Activated CD8-positive, alpha-beta memory T cell treated with anti-CD3 and anti-CD28 coated beads, Interleukin-2, amount 10 ng/mL, durations not matched to agents 7 days and 5 days (primary cell): Measurements from ENCODE around the gene KY. TPM values are rescaled to one million over a fixed set of nuclear protein-coding genes. Genes with fewer than 3 reads are reported as not detected.

ENCODE experiments used
- ATAC-seq: fragments of 150-1000 bp; cut with Tn5 transposase; one replicate; pipeline ENCODE4 v1.10.0; 2021; ENCODE audit warnings: moderate library complexity
- CTCF ChIA-PET: fragments of 350-600 bp; sonication (Branson Sonifier 250); formaldehyde crosslinking; loops from one replicate; lab custom pipeline; 2021; ENCODE audit warnings: antibody characterized with exemption; lab: Charles Lee
- DNase-seq: peaks from one replicate; pipeline ENCODE4 v3.0.0-alpha.2; 2020
- H3K27ac Mint-ChIP-seq: one replicate; pipeline ENCODE4 v1.8.0; 2021; ENCODE audit warnings: mild to moderate bottlenecking, mixed read lengths
- H3K27me3 Mint-ChIP-seq: one replicate; pipeline ENCODE4 v1.8.0; 2021; ENCODE audit warnings: mixed read lengths
- H3K36me3 Mint-ChIP-seq: one replicate; pipeline ENCODE4 v1.8.0; 2021; ENCODE audit warnings: mild to moderate bottlenecking, mixed read lengths
- H3K4me1 Mint-ChIP-seq: one replicate; pipeline ENCODE4 v1.8.0; 2021; ENCODE audit warnings: mixed read lengths
- H3K4me3 Mint-ChIP-seq: one replicate; pipeline ENCODE4 v1.8.0; 2021; ENCODE audit warnings: mild to moderate bottlenecking, moderate library complexity, mixed read lengths
- H3K9me3 Mint-ChIP-seq: one replicate; pipeline ENCODE4 v1.8.0; 2022; ENCODE audit warnings: low read depth, mixed read lengths
- total RNA-seq, 2 experiments: library from RNA; stranded (reverse); gene quantifications; one replicate each; pipeline ENCODE4 v1.2.3, GENCODE V29; 2021

Gene KY
- total RNA-seq, 2 experiments from 2014 or later = not detected

DNA sequence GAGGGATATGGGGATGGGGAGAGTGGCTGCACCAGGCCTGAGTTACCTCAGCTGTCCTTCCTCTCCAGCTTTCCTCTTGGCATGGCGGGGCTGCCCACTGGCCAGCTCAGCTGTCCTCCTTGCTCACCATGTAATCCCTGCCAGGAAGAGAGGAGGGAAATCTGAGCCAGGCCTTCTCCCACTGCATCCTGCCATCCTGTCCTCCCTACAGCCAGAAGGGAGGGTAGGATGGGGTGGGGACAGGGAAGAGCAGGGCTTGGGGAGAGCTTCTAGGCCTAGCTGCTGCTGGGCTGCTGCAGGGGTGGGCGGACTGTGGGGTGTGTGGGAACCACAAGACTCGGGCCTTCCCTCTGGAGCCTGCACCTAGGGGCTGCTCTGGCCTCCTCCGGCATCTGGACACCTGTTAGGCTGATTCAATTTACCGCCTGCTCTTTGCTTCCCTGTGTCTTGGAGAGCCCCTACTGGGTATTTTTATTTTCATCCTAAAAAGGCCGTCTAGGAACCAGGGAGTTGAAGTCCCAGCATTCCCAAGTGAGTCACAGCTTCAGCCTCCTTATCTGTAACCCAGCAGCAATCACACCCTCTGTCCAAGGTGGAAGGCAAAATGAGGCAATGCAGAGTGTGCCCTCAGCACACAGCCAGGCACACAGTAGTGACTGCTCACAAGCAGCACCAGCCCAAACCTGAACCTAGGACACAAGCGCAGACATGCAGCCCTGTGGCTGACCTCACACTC is 13.1 kb upstream of the KY start:
- CTCF ChIA-PET = no interaction called here
- Mint-ChIP-seq H3K4me3 (no peak overlapping the region), H3K36me3 (no peaks in the 10 kb centered on the region), H3K27me3 (peaks cover 2% of the 10 kb centered on the region), H3K9me3 (no peaks in the 10 kb centered on the region), H3K4me1 (no peaks in the 10 kb centered on the region), H3K27ac (no peak overlapping the region)
- DNase-seq = no peak
- ATAC-seq = no peak

DNA sequence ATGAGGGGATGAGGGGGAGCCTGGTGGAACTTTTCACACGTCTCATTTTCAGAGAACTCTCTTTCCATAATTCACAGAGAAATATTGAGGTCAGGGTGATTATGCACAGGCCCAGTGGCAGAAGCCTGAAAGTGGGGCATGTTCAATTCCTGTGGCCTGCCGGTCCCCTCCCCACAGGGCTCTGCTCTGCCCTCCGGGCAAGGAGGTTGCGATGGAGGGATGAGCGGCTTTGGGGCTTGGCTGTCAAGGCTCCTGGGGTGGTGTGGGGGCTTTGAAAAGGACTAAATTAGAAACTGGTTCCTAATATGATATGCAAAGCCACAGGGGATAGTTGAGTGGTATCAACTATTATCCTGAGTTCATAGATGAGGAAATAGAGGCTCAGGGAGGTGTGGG is 9.2 kb upstream of the KY start:
- H3K9me3 Mint-ChIP-seq = no peaks in the 10 kb centered on the region
- peaks cover 5% of the 10 kb centered on the region for H3K27me3 Mint-ChIP-seq
- DNase-seq = no peak
- H3K27ac Mint-ChIP-seq = no peak overlapping the region
- ATAC-seq = no peak
- CTCF ChIA-PET = no interaction called here
- H3K4me3 Mint-ChIP-seq = no peak overlapping the region
- H3K4me1 Mint-ChIP-seq = no peaks in the 10 kb centered on the region
- H3K36me3 Mint-ChIP-seq = no peaks in the 10 kb centered on the region

DNA sequence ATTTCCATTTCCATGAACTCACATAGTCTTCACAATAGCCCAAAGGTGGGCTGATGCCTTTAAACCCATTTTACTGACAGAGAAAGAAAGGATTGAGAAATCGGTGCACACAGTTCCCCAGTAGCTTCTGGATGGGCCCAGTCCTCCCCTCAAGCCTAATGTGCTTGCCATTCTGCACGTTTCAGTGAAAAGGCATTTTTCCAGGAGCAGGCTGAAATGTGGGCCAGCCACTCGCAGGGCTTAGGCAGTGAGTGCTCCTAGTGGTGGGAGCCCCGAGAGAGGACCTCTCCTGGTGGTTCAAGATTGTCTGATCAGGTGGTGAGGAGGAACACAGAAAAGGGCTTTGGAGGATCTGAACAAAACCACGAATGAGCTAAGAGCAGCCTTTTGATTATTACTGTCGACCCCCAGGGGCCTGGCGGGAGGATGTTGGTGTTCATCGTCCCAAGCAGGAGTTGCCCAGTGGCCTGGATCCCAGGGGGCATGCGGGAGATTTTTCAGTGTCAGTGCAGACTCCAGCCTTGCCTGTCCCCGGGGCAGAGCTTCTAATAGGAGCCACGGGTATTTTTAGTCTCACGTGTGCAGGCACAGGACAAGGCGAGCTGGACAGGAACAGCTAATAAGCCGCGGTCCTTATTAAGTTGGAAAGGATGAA is 8.7 kb upstream of the KY start:
- H3K4me3 Mint-ChIP-seq = no peak overlapping the region
- no peak overlapping the region for H3K27ac Mint-ChIP-seq
- CTCF ChIA-PET = no interaction called here
- H3K27me3 Mint-ChIP-seq = peaks cover 5% of the 10 kb centered on the region
- H3K36me3 Mint-ChIP-seq = no peaks in the 10 kb centered on the region
- ATAC-seq (no peak), DNase-seq (no peak)
- no peaks in the 10 kb centered on the region for H3K9me3 Mint-ChIP-seq
- H3K4me1 Mint-ChIP-seq = no peaks in the 10 kb centered on the region

DNA sequence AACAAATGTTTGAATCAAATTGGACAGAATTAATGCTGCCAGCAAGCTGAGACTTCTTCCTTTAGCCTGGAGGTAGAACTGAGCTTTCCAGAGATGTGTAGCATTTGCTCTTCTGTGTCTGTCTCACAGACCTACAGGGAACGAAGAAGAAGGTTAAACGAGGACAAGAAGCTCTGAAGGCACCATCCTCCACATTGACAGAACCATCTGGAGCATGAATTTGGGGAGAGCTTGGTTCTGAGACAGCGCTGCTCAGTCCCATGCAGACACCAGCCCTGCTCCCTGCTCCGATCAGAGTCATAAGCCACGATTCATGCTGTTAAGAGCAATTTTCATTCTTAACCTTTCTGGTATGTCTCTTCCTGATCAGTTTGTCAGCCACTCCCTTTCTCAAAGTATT is 7.7 kb upstream of the KY start:
- no peaks in the 10 kb centered on the region for H3K9me3 Mint-ChIP-seq
- no peaks in the 10 kb centered on the region for H3K4me1 Mint-ChIP-seq
- H3K36me3 Mint-ChIP-seq = no peaks in the 10 kb centered on the region
- H3K27me3 Mint-ChIP-seq = peaks cover 7% of the 10 kb centered on the region
- no peak for DNase-seq
- ATAC-seq = no peak
- no peak overlapping the region for H3K27ac Mint-ChIP-seq
- H3K4me3 Mint-ChIP-seq = no peak overlapping the region
- CTCF ChIA-PET = no interaction called here

DNA sequence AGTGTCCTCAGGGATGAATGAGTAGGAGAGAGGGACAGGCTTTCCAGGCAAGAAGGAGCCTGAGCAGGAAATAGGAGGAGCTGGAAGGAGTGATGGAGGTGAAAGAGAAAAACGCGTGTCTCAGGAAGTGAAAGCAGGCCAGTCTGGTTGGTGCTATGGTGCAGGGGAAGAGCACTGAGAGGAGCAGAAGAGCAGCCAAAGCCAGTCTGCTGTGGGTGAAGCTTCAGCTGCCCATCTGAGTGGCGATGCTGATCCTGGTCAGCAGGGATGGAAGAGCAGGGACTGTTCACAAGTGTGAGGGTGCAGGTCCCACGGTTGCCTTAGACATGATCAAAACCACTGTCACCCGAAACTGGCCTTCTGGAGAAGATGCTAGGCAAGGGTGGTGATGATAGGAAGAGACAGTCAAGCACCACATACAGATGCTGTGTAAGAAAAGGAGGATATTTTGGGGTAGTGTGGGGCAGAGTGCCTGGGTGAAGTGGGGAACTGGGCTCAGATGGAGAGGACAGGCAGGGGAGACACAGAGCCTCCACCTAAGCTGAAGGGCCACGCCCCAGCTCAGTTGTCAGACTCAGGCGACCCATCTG is 5.5 kb upstream of the KY start:
- Mint-ChIP-seq H3K4me1 (no peaks in the 10 kb centered on the region), H3K36me3 (no peaks in the 10 kb centered on the region), H3K9me3 (no peaks in the 10 kb centered on the region), H3K4me3 (no peak overlapping the region), H3K27me3 (peaks cover 22% of the 10 kb centered on the region), H3K27ac (no peak overlapping the region)
- no peak for ATAC-seq
- DNase-seq = peak; percentile 8
- CTCF ChIA-PET = no interaction called here

DNA sequence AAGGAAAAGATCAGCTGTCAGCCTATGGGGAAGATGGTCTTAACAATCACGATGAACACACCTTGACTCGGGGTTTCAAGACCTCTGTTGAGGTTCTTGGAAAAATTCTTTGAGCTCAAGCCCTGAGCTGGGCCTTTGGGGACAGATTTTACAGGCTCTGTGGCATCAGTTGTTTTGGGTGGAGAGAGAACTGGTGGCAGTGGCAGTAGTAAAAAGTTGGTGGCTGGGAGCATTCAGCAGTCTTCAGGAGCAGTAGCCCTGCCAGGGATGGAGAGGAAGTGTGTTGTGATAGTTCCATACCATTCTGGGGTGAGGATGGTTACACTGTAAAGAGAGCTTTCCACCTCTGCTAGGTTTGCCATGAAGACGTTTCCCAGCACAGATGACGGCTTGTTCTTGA is 4.9 kb upstream of the KY start:
- Mint-ChIP-seq H3K4me3 (no peak overlapping the region), H3K27ac (no peak overlapping the region), H3K9me3 (no peaks in the 10 kb centered on the region), H3K36me3 (no peaks in the 10 kb centered on the region), H3K4me1 (no peaks in the 10 kb centered on the region), H3K27me3 (peaks cover 24% of the 10 kb centered on the region)
- CTCF ChIA-PET = no interaction called here
- ATAC-seq (no peak), DNase-seq (no peak)

GRCh38 chr3:134654031-134654430 is 3.2 kb upstream of the KY start:
- Mint-ChIP-seq H3K27ac (no peak overlapping the region), H3K4me3 (no peak overlapping the region), H3K4me1 (no peaks in the 10 kb centered on the region), H3K27me3 (peaks cover 34% of the 10 kb centered on the region), H3K36me3 (no peaks in the 10 kb centered on the region), H3K9me3 (no peaks in the 10 kb centered on the region)
- CTCF ChIA-PET = interaction anchor here (1.4 kb wide), 1 partner anchor 53 kb away, joined by 4 read pairs; no protein-coding TSS in a partner anchor
- ATAC-seq (no peak), DNase-seq (no peak)

DNA sequence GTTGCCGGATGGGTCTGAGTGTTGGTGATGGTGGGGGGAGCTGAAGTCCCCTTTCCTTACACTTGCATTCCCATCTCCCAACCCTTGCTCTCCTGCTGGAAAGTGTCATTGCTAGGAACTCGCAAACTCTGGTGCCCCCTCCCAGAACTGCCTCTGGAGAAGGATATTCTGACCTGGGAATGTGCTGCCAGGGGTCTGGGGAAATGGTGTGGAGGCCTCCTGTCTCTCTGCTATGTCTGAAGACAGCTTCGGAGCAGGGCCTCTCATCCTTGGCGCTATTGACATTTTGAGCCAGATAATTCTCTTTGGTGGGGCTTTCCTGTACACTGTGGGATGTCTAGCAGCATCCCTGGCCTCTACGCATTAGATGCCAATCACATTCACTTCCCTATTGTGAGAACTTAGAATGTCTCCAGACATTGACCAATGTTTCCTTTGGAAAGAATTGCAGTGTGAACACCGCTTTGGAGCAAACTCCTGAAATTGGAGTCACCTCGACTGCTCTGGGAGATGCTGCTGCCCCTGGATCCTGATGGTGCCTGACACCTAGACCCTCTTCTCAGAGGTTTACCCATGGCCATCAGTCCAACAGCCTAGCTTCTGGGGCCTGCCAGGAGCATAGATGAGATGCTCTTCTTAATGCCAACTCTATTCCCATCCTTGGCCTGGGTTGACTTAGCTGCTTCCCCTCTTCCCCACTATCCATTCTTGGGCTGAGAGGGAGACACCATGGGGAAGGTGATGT is 2.2 kb upstream of the KY start:
- no peaks in the 10 kb centered on the region for H3K9me3 Mint-ChIP-seq
- no peaks in the 10 kb centered on the region for H3K36me3 Mint-ChIP-seq
- ATAC-seq (no peak), DNase-seq (peak; percentile 16)
- H3K4me3 Mint-ChIP-seq = no peak overlapping the region
- no peaks in the 10 kb centered on the region for H3K4me1 Mint-ChIP-seq
- CTCF ChIA-PET = no interaction called here
- peaks cover 40% of the 10 kb centered on the region for H3K27me3 Mint-ChIP-seq
- no peak overlapping the region for H3K27ac Mint-ChIP-seq

GRCh38 chr3:134652409-134652831 is 1.6 kb upstream of the KY start:
- H3K27me3 Mint-ChIP-seq = peaks cover 40% of the 10 kb centered on the region
- ATAC-seq (no peak), DNase-seq (no peak)
- H3K36me3 Mint-ChIP-seq = no peaks in the 10 kb centered on the region
- no peak overlapping the region for H3K27ac Mint-ChIP-seq
- CTCF ChIA-PET = no interaction called here
- H3K4me3 Mint-ChIP-seq = no peak overlapping the region
- no peaks in the 10 kb centered on the region for H3K4me1 Mint-ChIP-seq
- no peaks in the 10 kb centered on the region for H3K9me3 Mint-ChIP-seq

DNA sequence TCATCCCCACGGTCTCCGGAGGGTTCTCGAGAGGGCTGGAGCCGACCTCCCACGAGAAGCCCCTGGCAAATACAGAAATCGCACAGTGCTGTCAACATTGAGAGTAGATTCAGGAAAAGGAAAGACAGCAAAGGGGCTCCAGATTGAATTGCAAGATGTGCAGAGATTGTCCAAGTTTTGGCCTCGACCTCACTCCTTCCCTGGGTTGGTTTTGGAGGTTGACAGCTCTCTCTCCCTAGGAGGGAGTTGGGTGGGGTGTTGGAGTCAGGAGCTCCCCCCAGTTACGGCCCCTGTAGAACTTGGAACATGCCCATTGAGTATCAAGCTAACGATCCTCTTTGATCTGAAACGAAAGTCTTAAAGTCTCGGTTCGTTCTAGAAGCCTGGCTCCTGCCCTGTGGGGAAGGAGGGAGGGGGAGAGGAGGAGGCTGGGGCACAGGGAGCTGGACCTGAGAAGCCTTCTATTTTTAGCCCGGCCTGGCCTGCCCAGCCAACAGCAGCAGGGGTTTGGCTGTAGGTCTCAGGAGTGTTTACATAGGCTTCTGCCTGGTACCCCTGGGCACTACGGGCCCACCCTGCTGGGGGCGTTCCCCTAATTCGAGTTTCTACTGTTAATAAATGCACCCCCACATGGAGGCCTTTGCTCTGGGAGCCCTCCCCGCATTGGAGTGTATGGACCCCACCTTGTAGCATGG is 672 bp upstream of the KY start:
- CTCF ChIA-PET = no interaction called here
- Mint-ChIP-seq H3K36me3 (no peaks in the 10 kb centered on the region), H3K27me3 (peaks cover 40% of the 10 kb centered on the region), H3K4me3 (no peak overlapping the region), H3K9me3 (no peaks in the 10 kb centered on the region), H3K27ac (no peak overlapping the region), H3K4me1 (no peaks in the 10 kb centered on the region)
- DNase-seq (peak; percentile 2), ATAC-seq (no peak)

- H3K27ac Mint-ChIP-seq = no peak overlapping the region
- no peaks in the 10 kb centered on the region for H3K9me3 Mint-ChIP-seq
- H3K4me1 Mint-ChIP-seq = no peaks in the 10 kb centered on the region
- CTCF ChIA-PET = no interaction called here
- H3K36me3 Mint-ChIP-seq = no peaks in the 10 kb centered on the region
- DNase-seq (no peak), ATAC-seq (no peak)
- H3K4me3 Mint-ChIP-seq = no peak overlapping the region
- H3K27me3 Mint-ChIP-seq = peaks cover 40% of the 10 kb centered on the region
These were observed 1.6 kb downstream of the KY start for GRCh38 chr3:134649106-134649705.

GRCh38 chr3:134647902-134648760 is 2.7 kb downstream of the KY start:
- H3K4me1 Mint-ChIP-seq = no peaks in the 10 kb centered on the region
- no peak overlapping the region for H3K27ac Mint-ChIP-seq
- H3K4me3 Mint-ChIP-seq = no peak overlapping the region
- no peaks in the 10 kb centered on the region for H3K9me3 Mint-ChIP-seq
- no peak for DNase-seq
- H3K36me3 Mint-ChIP-seq = no peaks in the 10 kb centered on the region
- ATAC-seq = no peak
- H3K27me3 Mint-ChIP-seq = peaks cover 37% of the 10 kb centered on the region
- CTCF ChIA-PET = no interaction called here
